MM.1S (cell line): ENCODE measurements around the gene CHST11.

ENCODE experiments used
- CTCF ChIP-seq: fragments of 300-600 bp; sonication (generic); IDR thresholded peaks from 2 replicates; pipeline ENCODE4 v1.5.1; 2016; ENCODE audit warnings: antibody characterized with exemption, low read length, mixed read lengths
- EZH2 ChIP-seq: fragments of 300-600 bp; sonication (generic); optimal IDR thresholded peaks from 2 replicates; pipeline ENCODE3; 2017; ENCODE audit warnings: low read depth, mild to moderate bottlenecking, antibody characterized with exemption, low read length, mixed read lengths
- EZH2phosphoT487 ChIP-seq: fragments of 300-600 bp; sonication (generic); IDR thresholded peaks from 2 replicates; pipeline ENCODE4 v1.6.1; 2018; ENCODE audit warnings: antibody characterized with exemption, low read length

GRCh38 chr12:104416585-104416984 lies 40.2 kb upstream of the CHST11 start:
- no peak for TF ChIP-seq CTCF
- TF ChIP-seq EZH2: no peak
- no peak for TF ChIP-seq EZH2phosphoT487
